ENCODE data around the gene MED13L.

MED13L gene

GRCh38 chr12:116306506-116306905, 29.0 kb upstream of the MED13L start:
- Histone ChIP-seq H3K9me3 (ENCODE audit: severe bottlenecking) (no peaks in the 10 kb centered on the region), H3K27ac (ENCODE audit: poor library complexity, severe bottlenecking) (no peak overlapping the region), H3K27me3 (ENCODE audit: insufficient read depth, poor library complexity, severe bottlenecking) (no peaks in the 10 kb centered on the region), H3K4me3 (ENCODE audit: severe bottlenecking) (no peak overlapping the region), H3K4me1 (ENCODE audit: insufficient read depth, poor library complexity, severe bottlenecking) (no peaks in the 10 kb centered on the region), H3K36me3 (ENCODE audit: low read depth) (no peaks in the 10 kb centered on the region)
- no peak for ATAC-seq (ENCODE audit: low read depth)
- no peak for TF ChIP-seq CTCF (IDR thresholded peaks at IDR 0.05; ENCODE audit: poor library complexity, severe bottlenecking)
- no peak for DNase-seq (ENCODE audit: low spot score)

GRCh38 chr12:116304621-116305020, 27.1 kb upstream of the MED13L start:
- Histone ChIP-seq H3K27ac (ENCODE audit: poor library complexity, severe bottlenecking) (no peak overlapping the region), H3K4me1 (ENCODE audit: insufficient read depth, poor library complexity, severe bottlenecking) (no peaks in the 10 kb centered on the region), H3K4me3 (ENCODE audit: severe bottlenecking) (no peak overlapping the region), H3K27me3 (ENCODE audit: insufficient read depth, poor library complexity, severe bottlenecking) (no peaks in the 10 kb centered on the region), H3K36me3 (ENCODE audit: low read depth) (no peaks in the 10 kb centered on the region), H3K9me3 (ENCODE audit: severe bottlenecking) (no peaks in the 10 kb centered on the region)
- TF ChIP-seq CTCF (IDR thresholded peaks at IDR 0.05; ENCODE audit: poor library complexity, severe bottlenecking): no peak
- ATAC-seq (ENCODE audit: low read depth) (no peak), DNase-seq (ENCODE audit: low spot score) (no peak)

- no peaks in the 10 kb centered on the region for H3K9me3 ChIP-seq (ENCODE audit: severe bottlenecking)
- H3K4me1 ChIP-seq (ENCODE audit: insufficient read depth, poor library complexity, severe bottlenecking): no peaks in the 10 kb centered on the region
- no peak for TF ChIP-seq CTCF (IDR thresholded peaks at IDR 0.05; ENCODE audit: poor library complexity, severe bottlenecking)
- no peaks in the 10 kb centered on the region for H3K27me3 ChIP-seq (ENCODE audit: insufficient read depth, poor library complexity, severe bottlenecking)
- ATAC-seq (ENCODE audit: low read depth): no peak
- H3K4me3 ChIP-seq (ENCODE audit: severe bottlenecking): no peak overlapping the region
- no peaks in the 10 kb centered on the region for H3K36me3 ChIP-seq (ENCODE audit: low read depth)
- no peak for DNase-seq (ENCODE audit: low spot score)
- no peak overlapping the region for H3K27ac ChIP-seq (ENCODE audit: poor library complexity, severe bottlenecking)
Observed at GRCh38 chr12:116303929-116304328, 26.4 kb upstream of the MED13L start.

GRCh38 chr12:116303066-116303465, 25.6 kb upstream of the MED13L start:
- Histone ChIP-seq H3K4me3 (ENCODE audit: severe bottlenecking) (no peak overlapping the region), H3K9me3 (ENCODE audit: severe bottlenecking) (no peaks in the 10 kb centered on the region), H3K36me3 (ENCODE audit: low read depth) (no peaks in the 10 kb centered on the region), H3K4me1 (ENCODE audit: insufficient read depth, poor library complexity, severe bottlenecking) (no peaks in the 10 kb centered on the region), H3K27ac (ENCODE audit: poor library complexity, severe bottlenecking) (no peak overlapping the region), H3K27me3 (ENCODE audit: insufficient read depth, poor library complexity, severe bottlenecking) (no peaks in the 10 kb centered on the region)
- no peak for TF ChIP-seq CTCF (IDR thresholded peaks at IDR 0.05; ENCODE audit: poor library complexity, severe bottlenecking)
- ATAC-seq (ENCODE audit: low read depth): no peak
- no peak for DNase-seq (ENCODE audit: low spot score)

GRCh38 chr12:116302166-116303058, 24.9 kb upstream of the MED13L start:
- no peak for ATAC-seq (ENCODE audit: low read depth)
- Histone ChIP-seq H3K4me1 (ENCODE audit: insufficient read depth, poor library complexity, severe bottlenecking) (no peaks in the 10 kb centered on the region), H3K27ac (ENCODE audit: poor library complexity, severe bottlenecking) (no peak overlapping the region), H3K27me3 (ENCODE audit: insufficient read depth, poor library complexity, severe bottlenecking) (no peaks in the 10 kb centered on the region), H3K36me3 (ENCODE audit: low read depth) (no peaks in the 10 kb centered on the region), H3K4me3 (ENCODE audit: severe bottlenecking) (no peak overlapping the region), H3K9me3 (ENCODE audit: severe bottlenecking) (no peaks in the 10 kb centered on the region)
- TF ChIP-seq CTCF (IDR thresholded peaks at IDR 0.05; ENCODE audit: poor library complexity, severe bottlenecking): no peak
- DNase-seq (ENCODE audit: low spot score): no peak
